IPS-NIHi7 (cell line): Measurements from ENCODE around the gene BEND3.
A peak's percentile ranks its signal among the peaks of the same experiment; 100 is the strongest.
"Not testable (repeated sequence)": the region's sequence is repeated elsewhere in the genome, so short reads cannot be mapped to it uniquely, and the experiment has no call there.

ENCODE experiments used
- DNase-seq: peaks from one replicate; pipeline ENCODE4 v3.0.0; 2012; ENCODE audit warnings: mixed read lengths; ENCODE audit errors: extremely low spot score

BEND3 gene

GRCh38 chr6:107121266-107121665, 6.0 kb upstream of the BEND3 start:
- DNase-seq: no peak

DNA sequence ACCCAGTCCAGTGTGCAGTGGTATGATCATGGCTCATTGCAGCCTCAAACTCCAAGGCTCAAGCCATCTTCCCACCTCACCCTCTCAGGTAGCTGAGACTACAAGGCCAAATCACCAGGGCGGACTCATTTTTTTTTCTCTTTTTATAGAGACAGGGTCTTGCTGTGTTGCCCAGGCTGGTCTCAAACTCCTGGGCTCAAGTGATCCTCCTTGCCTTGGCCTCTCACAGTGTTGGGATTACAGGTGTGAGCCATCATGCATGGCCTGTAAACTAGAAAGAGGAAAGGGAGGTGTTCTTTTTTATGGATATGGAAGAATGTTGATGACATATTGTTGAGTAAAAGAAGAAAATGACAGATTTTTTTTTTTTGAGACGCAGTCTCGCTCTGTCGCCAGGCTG, 5.1 kb upstream of the BEND3 start:
- DNase-seq: no peak

- no peak for DNase-seq
Measured at GRCh38 chr6:107118976-107119375, 3.7 kb upstream of the BEND3 start.

DNA sequence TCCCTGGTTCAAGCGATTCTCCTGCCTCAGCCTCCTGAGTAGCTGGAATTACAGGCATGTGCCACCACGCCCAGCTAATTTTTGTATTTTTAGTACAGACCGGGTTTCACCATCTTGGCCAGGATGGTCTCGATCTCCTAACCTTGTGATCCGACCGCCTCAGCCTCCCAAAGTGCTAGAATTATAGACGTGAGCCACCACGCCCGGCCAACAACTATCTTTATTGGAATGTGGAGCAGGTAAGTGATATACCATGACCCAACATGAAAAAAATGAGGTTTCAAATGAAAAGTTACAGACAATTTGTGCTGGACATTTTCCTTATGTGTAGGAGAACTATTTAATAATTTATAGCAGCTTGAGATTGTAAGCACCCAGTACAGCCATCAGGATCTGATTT, 3.2 kb upstream of the BEND3 start:
- DNase-seq: not testable (repeated sequence)

- no peak for DNase-seq
Measured at GRCh38 chr6:107116931-107117330, 1.6 kb upstream of the BEND3 start.

DNA sequence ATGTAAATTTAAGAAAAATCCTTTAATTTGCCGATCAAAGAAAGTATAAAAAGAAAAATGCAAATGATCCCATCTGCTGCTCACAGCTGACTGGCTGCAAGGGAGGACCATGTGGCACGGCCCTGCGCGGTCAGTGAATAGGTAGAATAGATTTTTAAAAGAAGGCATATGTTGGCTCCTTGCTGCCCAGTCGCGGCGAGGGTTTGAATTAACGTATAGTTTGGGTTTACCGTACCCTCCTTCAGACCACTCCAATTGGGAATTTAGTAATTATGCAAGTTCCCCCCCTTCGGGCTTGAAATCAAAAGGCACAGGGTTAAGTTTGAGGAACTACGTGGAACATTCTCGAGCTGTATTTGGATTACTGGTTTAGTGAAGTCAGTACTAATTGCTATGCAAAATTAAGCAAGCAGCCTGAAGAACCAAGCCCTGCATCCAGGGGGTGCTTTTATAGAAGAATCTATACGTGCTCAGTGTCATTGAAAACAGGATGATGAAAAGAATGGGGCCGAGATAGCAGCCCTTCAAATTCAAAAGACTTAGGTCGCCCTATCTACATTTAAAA, 1.1 kb upstream of the BEND3 start:
- DNase-seq: no peak

GRCh38 chr6:107115695-107116327, 496 bp upstream of the BEND3 start:
- DNase-seq: no peak

DNA sequence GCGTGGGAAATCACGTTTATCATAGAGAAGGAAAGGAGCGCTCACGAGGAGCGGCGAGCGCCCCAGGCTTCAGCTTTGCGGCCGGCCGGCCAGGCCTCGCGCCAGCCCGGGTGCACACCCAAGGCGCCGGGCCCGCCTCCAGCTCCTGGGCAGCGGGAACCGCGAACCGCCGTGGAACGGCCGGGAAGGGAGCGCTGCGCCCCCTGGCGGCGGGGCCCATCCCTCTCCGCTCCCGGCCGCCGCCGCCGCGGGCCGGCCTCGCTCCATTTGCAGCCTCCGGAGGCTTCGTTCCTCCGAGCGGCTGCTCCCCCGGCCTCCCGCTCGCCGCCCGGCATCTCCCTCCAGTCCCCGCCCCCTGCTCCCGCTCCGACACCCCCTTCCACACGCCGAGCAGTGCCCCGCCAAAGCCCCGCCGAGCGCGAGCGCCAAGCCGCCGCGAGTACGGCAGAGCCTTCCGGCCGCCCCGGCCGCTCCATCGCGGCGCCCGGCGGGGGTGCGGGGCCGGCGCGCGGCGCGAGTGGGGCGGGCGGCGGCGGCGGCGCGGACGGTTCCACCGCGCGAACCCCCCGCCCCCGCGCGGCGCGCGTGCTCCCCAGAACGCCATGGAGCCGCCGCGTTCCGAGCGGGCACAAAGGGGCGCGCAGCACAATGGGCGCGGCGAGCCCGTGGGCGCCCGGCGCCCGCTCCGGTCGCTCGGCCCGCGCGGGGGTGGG, 946 bp downstream of the BEND3 start:
- DNase-seq: peak; percentile 83

DNA sequence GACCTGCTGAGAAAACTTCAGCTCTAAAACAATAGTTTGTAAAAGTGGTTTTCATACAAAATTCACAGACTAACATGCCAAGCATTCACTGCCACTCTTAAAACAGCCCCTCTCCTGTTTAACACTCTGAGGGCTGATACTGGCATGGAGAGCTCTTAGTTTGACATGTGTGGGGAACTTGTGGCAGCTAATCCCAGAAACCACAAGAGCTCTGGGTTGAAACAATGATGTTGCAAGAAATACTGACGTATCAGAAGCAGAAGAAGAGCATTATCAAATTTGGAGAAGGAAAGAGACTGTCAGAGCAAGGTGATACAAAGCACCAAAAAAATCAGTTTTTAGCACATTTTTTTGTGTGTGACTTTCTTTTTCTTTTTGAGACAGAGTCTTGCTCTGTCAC, 5.1 kb downstream of the BEND3 start:
- DNase-seq: no peak

- DNase-seq: no peak
Measured at GRCh38 chr6:107108201-107108890, 7.0 kb downstream of the BEND3 start.

DNA sequence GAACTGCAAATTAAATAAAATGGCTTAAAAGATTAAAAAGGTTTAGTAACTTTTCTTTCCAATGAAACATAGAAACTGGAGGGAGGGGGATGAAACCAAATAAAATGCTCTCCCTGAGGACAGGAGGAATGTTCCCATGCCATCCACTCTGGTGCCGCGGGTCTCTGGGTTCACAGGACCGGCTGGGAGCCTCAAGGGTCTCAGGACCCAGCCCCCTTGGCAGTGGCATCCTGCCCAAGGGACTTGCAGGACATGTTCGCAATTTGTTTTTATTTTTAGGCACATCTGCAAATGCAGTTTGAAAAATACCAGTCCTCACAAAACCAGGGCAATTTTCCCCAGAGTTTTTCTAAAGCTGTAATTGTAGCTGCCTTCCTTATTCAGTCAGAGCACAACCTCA, 7.5 kb downstream of the BEND3 start:
- DNase-seq: no peak

GRCh38 chr6:107106165-107106564, 9.2 kb downstream of the BEND3 start:
- DNase-seq: no peak

DNA sequence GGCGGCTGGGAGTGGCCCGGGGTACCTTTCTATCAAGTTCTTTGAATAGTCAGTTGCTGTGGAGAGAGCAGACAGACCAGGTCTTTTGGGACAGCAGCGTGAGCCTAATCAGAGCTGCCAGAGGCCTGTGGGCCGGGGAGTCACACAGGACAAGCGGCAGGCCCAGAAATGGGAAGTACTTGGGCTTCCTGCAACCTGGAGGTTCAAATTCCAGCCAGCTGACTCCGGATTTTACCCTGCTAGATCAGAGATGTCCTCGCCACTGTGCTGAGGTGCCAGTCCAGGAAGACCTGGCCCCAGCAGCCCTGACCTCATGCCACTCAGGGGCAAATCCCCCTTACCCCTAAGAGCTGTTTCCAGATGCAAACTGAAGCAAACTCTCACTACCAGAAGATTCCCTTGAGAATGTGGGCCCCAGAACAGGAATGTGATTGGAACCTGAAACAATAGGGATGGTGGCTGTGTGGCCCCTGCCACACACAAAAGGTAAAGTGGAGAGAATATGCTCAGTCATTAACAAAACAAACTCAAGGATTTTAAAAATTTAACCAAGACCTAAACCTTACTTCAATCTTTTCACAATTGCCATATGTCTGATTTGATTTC, 9.7 kb downstream of the BEND3 start:
- no peak for DNase-seq

GRCh38 chr6:107103082-107103481, 12.2 kb downstream of the BEND3 start:
- no peak for DNase-seq

DNA sequence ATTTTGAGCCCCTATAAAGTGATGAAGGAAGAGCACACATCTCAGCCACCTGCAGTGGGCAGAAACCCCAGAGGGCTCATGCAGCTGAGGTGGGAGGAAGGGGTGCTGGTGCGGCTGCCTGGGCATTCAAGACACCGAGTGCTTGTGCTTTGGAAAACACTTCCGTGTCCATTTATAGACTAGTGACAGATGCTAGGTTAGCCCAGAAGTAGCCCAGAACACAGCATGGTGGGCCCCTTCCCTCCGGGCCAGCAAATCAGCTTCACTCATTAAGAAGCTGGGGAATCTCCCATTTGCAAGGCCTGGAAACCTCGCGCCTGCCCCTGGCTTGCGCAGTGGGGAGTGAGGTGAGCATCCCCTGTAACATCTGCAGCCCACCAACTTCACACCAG, 12.9 kb downstream of the BEND3 start:
- DNase-seq: no peak

GRCh38 chr6:107101686-107102413, 13.5 kb downstream of the BEND3 start:
- no peak for DNase-seq

DNA sequence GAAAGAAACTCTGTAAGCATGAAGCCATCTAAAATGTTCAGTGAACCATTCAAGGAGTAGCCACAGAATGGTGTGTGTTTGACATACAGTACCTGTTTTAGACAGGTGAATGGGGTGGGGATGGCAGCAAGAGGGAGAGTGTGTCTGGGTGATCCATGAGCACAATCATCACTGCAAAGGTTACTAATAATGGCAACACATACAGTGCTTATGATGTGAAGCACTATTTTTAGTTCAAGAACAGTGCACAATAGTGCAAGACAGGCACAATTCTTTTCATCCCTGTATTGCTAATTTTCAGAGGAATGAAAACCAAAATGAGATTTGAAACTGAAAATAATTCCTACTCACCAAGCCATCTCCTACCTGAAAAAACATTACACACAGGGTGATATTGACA, 14.1 kb downstream of the BEND3 start:
- no peak for DNase-seq

DNA sequence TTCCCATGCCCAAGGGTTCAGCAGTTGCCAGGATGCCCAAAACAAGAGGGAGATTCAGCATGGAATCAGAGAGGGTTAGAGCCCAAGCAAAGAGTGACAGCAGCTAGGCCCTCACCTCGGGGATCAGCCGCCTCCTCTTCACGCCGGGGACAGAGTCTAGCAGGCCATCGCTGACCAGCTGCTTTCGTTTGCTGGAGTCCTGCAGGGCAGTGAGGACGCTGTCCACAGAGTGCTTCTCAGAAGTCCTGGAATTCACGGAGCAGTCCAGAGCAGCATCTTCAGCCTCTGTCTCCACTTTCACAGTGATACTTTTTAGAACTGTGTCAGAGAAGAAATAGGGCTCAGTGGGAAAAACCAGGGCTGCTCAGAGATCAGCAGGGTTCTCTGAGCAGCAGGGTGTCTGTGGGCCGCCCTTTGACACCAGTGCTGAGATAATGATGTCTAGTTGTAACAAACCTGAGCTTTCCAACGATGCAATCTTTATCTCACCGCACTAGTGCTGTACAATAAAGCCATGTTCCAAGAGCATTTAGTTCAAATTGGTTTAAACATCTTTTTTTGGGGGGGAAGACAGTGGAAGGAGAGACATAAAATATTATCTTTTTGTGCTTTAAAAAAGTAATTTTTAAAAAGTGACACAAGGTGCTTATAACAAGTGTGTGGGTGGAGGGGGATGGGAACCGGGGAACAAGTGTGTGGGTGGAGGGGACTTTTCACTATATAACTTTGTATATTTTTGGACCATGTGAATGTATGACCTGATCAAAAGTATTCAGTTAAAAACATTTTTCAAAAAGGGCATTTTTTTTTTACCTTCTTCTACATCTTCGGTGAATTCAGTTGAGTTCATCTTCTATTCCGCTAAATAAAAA, 16.6 kb downstream of the BEND3 start:
- DNase-seq: no peak

DNA sequence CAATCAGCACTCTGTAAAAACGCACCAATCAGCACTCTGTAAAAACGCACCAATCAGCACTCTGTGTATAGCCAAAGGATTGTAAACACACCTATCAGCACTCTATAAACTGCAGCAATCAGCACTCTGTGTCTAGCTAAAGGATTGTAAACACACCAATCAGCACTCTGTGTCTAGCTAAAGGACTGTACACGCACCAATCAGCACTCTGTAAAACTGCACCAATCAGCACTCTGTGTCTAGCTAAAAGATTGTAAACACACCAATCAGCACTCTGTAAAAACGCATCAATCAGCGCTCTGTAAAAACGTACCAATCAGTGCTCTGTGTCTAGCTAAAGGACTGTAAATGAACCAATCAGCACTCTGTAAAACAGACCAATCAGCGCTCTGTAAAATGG, 30.9 kb downstream of the BEND3 start:
- not testable (repeated sequence) for DNase-seq

- DNase-seq: no peak
Measured at GRCh38 chr6:107083921-107084320, 31.4 kb downstream of the BEND3 start.
